ENCODE data around the gene CDCP1.

CDCP1 gene

GRCh38 chr3:45182915-45183871, 37.0 kb upstream of the CDCP1 start:
- Histone ChIP-seq H3K4me3 (ENCODE audit: low read length) (no peak overlapping the region), H3K27ac (ENCODE audit: low read length) (no peak overlapping the region), H3K36me3 (ENCODE audit: control insufficient read depth, insufficient read depth, low read length) (no peaks in the 10 kb centered on the region), H3K4me1 (ENCODE audit: control insufficient read depth, insufficient read depth, low read length) (peaks cover 2% of the 10 kb centered on the region), H3K9me3 (ENCODE audit: control insufficient read depth, insufficient read depth, low read length) (no peaks in the 10 kb centered on the region), H3K27me3 (ENCODE audit: control insufficient read depth, insufficient read depth, low read length) (no peaks in the 10 kb centered on the region)
- WGBS (ENCODE audit: insufficient coverage, insufficient read length): no CpG with 5 or more reads among the region's 7 CpGs
- no peak for DNase-seq (ENCODE audit: low read depth, low spot score)

DNA sequence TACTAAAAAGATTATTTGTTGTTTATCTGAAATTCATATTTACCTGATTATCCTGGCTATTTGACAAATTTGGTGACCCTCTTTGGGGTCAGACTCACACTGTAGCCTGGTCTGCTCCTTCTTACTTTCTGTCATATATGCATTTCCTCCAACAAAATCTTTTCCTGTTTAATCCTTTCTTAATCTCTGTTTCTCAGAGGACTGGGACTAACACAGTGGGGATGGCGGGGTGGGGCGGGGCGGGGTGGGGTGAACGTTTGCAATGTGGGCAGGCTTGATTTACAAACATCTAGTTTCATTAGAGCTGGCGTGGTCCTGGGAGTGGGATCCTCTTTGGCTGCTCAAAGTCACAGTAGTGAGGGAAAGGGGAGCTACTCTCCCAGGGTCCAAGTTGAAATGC, 35.3 kb upstream of the CDCP1 start:
- Histone ChIP-seq H3K9me3 (ENCODE audit: control insufficient read depth, insufficient read depth, low read length) (no peaks in the 10 kb centered on the region), H3K4me3 (ENCODE audit: low read length) (no peak overlapping the region), H3K27ac (ENCODE audit: low read length) (no peak overlapping the region), H3K4me1 (ENCODE audit: control insufficient read depth, insufficient read depth, low read length) (peaks cover 2% of the 10 kb centered on the region), H3K36me3 (ENCODE audit: control insufficient read depth, insufficient read depth, low read length) (no peaks in the 10 kb centered on the region), H3K27me3 (ENCODE audit: control insufficient read depth, insufficient read depth, low read length) (no peaks in the 10 kb centered on the region)
- no peak for DNase-seq (ENCODE audit: low read depth, low spot score)
- WGBS (ENCODE audit: insufficient coverage, insufficient read length): no CpG with 5 or more reads among the region's 5 CpGs

DNA sequence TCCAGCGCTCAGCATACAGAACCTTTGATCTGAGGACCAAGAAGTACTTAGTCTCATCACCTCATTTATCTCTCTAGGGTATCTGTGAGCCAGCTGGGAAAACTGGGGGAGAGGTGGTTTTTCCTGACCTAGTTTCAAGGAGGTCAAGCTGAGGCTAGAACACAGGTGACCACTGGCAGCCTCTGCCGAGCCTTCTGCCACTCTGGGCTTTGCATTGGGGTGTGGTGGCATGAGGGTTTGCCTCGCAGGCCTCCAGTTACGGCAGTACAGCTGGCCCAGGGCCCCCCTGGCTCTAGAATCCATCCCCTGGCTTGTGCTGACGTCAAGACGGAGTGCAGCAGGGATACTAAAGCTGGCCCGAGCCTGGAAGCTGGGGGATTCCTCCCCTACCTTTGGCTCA, 34.7 kb upstream of the CDCP1 start:
- Histone ChIP-seq H3K9me3 (ENCODE audit: control insufficient read depth, insufficient read depth, low read length) (no peaks in the 10 kb centered on the region), H3K27me3 (ENCODE audit: control insufficient read depth, insufficient read depth, low read length) (no peaks in the 10 kb centered on the region), H3K4me3 (ENCODE audit: low read length) (no peak overlapping the region), H3K36me3 (ENCODE audit: control insufficient read depth, insufficient read depth, low read length) (no peaks in the 10 kb centered on the region), H3K27ac (ENCODE audit: low read length) (no peak overlapping the region), H3K4me1 (ENCODE audit: control insufficient read depth, insufficient read depth, low read length) (peaks cover 2% of the 10 kb centered on the region)
- no CpG with 5 or more reads among the region's 7 CpGs for WGBS (ENCODE audit: insufficient coverage, insufficient read length)
- DNase-seq (ENCODE audit: low read depth, low spot score): no peak

DNA sequence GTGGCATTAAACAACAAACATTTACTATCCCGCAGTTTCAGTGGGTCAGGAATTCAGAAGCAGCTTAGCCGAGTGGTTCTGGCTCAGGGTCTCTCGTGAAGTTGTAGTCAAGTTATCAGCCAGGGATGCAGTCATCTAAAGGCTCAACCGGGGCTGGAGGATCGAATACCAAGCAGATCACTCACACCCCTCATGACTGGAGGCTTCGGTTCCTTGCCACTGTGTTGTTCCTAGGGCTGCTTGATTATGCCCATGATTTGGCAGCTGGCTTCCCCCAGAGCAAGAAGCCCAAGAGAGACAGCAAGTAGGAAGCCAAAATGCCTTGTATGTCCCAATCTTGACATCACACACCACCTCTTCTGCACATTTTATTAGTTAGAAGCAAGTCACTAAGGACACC, 33.9 kb upstream of the CDCP1 start:
- no peaks in the 10 kb centered on the region for H3K9me3 ChIP-seq (ENCODE audit: control insufficient read depth, insufficient read depth, low read length)
- H3K4me3 ChIP-seq (ENCODE audit: low read length): no peak overlapping the region
- peaks cover 2% of the 10 kb centered on the region for H3K4me1 ChIP-seq (ENCODE audit: control insufficient read depth, insufficient read depth, low read length)
- WGBS (ENCODE audit: insufficient coverage, insufficient read length): no CpG with 5 or more reads among the region's 6 CpGs
- H3K36me3 ChIP-seq (ENCODE audit: control insufficient read depth, insufficient read depth, low read length): no peaks in the 10 kb centered on the region
- no peaks in the 10 kb centered on the region for H3K27me3 ChIP-seq (ENCODE audit: control insufficient read depth, insufficient read depth, low read length)
- H3K27ac ChIP-seq (ENCODE audit: low read length): no peak overlapping the region
- DNase-seq (ENCODE audit: low read depth, low spot score): no peak

- DNase-seq (ENCODE audit: low read depth, low spot score): no peak
- no peaks in the 10 kb centered on the region for H3K27me3 ChIP-seq (ENCODE audit: control insufficient read depth, insufficient read depth, low read length)
- peaks cover 2% of the 10 kb centered on the region for H3K4me1 ChIP-seq (ENCODE audit: control insufficient read depth, insufficient read depth, low read length)
- no peak overlapping the region for H3K4me3 ChIP-seq (ENCODE audit: low read length)
- no CpG with 5 or more reads among the region's 3 CpGs for WGBS (ENCODE audit: insufficient coverage, insufficient read length)
- H3K27ac ChIP-seq (ENCODE audit: low read length): no peak overlapping the region
- no peaks in the 10 kb centered on the region for H3K9me3 ChIP-seq (ENCODE audit: control insufficient read depth, insufficient read depth, low read length)
- no peaks in the 10 kb centered on the region for H3K36me3 ChIP-seq (ENCODE audit: control insufficient read depth, insufficient read depth, low read length)
Measured at GRCh38 chr3:45179163-45179562, 33.0 kb upstream of the CDCP1 start.

DNA sequence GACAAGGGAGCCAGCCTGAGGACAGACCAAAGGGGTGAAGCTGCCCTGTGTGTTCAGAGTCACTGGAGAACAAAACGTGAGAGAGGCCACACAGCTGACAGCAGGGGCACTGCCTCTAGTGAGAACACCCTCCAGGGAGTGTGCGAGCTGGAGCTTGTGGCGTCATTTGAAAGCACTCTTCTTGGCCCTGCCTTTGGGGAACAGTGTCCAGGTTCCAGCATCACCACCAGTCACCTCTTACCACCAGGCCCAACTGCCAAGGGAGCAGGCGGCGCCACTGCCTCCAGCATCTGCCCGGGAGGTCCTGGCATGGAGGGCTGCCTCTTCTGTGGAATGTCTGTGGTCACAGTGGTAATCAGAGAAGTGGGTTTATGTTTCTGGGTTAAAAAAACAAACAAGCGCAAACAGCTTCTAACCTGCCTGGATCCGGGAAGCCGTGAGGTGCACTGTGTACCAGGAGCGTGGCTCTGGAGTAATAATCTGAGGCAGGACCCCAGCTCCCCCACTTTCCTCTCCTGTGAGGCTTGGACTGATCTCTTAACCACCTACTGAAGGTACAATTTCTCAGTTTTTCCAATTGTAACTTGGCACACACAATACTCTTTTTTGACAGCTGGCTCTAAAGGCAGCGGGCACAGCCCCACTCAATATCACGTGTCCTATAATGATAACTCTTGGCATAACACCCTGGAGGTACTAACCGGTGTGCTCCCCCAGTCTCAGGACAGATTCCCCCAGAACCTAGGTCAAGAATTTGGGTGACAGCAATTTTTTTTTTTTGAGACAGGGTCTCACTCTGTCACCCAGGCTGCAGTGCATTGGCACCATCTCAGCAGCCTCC, 32.2 kb upstream of the CDCP1 start:
- DNase-seq (ENCODE audit: low read depth, low spot score): no peak
- H3K27ac ChIP-seq (ENCODE audit: low read length): no peak overlapping the region
- no CpG with 5 or more reads among the region's 13 CpGs for WGBS (ENCODE audit: insufficient coverage, insufficient read length)

GRCh38 chr3:45176912-45177311, 30.7 kb upstream of the CDCP1 start:
- WGBS (ENCODE audit: insufficient coverage, insufficient read length): no CpG with 5 or more reads among the region's 4 CpGs
- no peaks in the 10 kb centered on the region for H3K9me3 ChIP-seq (ENCODE audit: control insufficient read depth, insufficient read depth, low read length)
- H3K36me3 ChIP-seq (ENCODE audit: control insufficient read depth, insufficient read depth, low read length): no peaks in the 10 kb centered on the region
- H3K4me3 ChIP-seq (ENCODE audit: low read length): no peak overlapping the region
- no peak overlapping the region for H3K27ac ChIP-seq (ENCODE audit: low read length)
- DNase-seq (ENCODE audit: low read depth, low spot score): no peak
- no peaks in the 10 kb centered on the region for H3K4me1 ChIP-seq (ENCODE audit: control insufficient read depth, insufficient read depth, low read length)
- no peaks in the 10 kb centered on the region for H3K27me3 ChIP-seq (ENCODE audit: control insufficient read depth, insufficient read depth, low read length)

More for the DNA sequence above, 32.2 kb upstream of the CDCP1 start:
- H3K36me3 ChIP-seq (ENCODE audit: control insufficient read depth, insufficient read depth, low read length): no peaks in the 10 kb centered on the region
- H3K4me1 ChIP-seq (ENCODE audit: control insufficient read depth, insufficient read depth, low read length): peaks cover 2% of the 10 kb centered on the region
- H3K4me3 ChIP-seq (ENCODE audit: low read length): no peak overlapping the region
- H3K27me3 ChIP-seq (ENCODE audit: control insufficient read depth, insufficient read depth, low read length): no peaks in the 10 kb centered on the region
- no peaks in the 10 kb centered on the region for H3K9me3 ChIP-seq (ENCODE audit: control insufficient read depth, insufficient read depth, low read length)

GRCh38 chr3:45174234-45174633, 28.1 kb upstream of the CDCP1 start:
- Histone ChIP-seq H3K27me3 (ENCODE audit: control insufficient read depth, insufficient read depth, low read length) (no peaks in the 10 kb centered on the region), H3K4me3 (ENCODE audit: low read length) (no peak overlapping the region), H3K9me3 (ENCODE audit: control insufficient read depth, insufficient read depth, low read length) (no peaks in the 10 kb centered on the region), H3K27ac (ENCODE audit: low read length) (no peak overlapping the region), H3K4me1 (ENCODE audit: control insufficient read depth, insufficient read depth, low read length) (no peaks in the 10 kb centered on the region), H3K36me3 (ENCODE audit: control insufficient read depth, insufficient read depth, low read length) (no peaks in the 10 kb centered on the region)
- DNase-seq (ENCODE audit: low read depth, low spot score): no peak
- WGBS (ENCODE audit: insufficient coverage, insufficient read length): no CpG with 5 or more reads among the region's 2 CpGs

- no peak for DNase-seq (ENCODE audit: low read depth, low spot score)
- H3K4me1 ChIP-seq (ENCODE audit: control insufficient read depth, insufficient read depth, low read length): no peaks in the 10 kb centered on the region
- no peak overlapping the region for H3K27ac ChIP-seq (ENCODE audit: low read length)
- no CpG with 5 or more reads among the region's 1 CpG for WGBS (ENCODE audit: insufficient coverage, insufficient read length)
- no peaks in the 10 kb centered on the region for H3K9me3 ChIP-seq (ENCODE audit: control insufficient read depth, insufficient read depth, low read length)
- H3K27me3 ChIP-seq (ENCODE audit: control insufficient read depth, insufficient read depth, low read length): no peaks in the 10 kb centered on the region
- no peak overlapping the region for H3K4me3 ChIP-seq (ENCODE audit: low read length)
- no peaks in the 10 kb centered on the region for H3K36me3 ChIP-seq (ENCODE audit: control insufficient read depth, insufficient read depth, low read length)
Measured at GRCh38 chr3:45173776-45174175, 27.6 kb upstream of the CDCP1 start.

DNA sequence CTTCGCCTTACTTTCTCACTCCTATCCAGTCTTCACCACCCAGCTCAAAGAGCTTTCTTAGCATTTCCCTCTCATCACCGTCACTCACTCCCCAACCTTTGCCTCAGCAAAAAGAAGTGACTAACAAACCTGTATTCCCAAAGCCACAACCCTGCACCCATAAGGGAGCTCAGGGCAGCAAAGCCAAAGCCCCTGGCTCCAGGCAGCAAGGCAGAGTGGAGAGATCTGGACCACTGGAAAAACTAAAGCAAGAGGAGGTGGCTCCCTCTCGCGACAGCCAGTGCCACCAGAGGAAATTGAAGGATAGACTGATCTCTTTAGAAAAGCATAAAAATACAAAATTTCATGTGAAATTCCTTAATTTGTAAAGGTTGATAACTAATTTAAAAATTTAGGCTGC, 25.1 kb upstream of the CDCP1 start:
- Histone ChIP-seq H3K36me3 (ENCODE audit: control insufficient read depth, insufficient read depth, low read length) (no peaks in the 10 kb centered on the region), H3K27ac (ENCODE audit: low read length) (no peak overlapping the region), H3K4me3 (ENCODE audit: low read length) (no peak overlapping the region), H3K4me1 (ENCODE audit: control insufficient read depth, insufficient read depth, low read length) (peaks cover 2% of the 10 kb centered on the region), H3K27me3 (ENCODE audit: control insufficient read depth, insufficient read depth, low read length) (no peaks in the 10 kb centered on the region), H3K9me3 (ENCODE audit: control insufficient read depth, insufficient read depth, low read length) (no peaks in the 10 kb centered on the region)
- 100% methylated on average over 1 of the region's 4 CpGs for WGBS (ENCODE audit: insufficient coverage, insufficient read length)
- no peak for DNase-seq (ENCODE audit: low read depth, low spot score)

Measured in iPS DF 6.9 (cell line).